ENCODE measurements around the gene ADA.

DNA sequence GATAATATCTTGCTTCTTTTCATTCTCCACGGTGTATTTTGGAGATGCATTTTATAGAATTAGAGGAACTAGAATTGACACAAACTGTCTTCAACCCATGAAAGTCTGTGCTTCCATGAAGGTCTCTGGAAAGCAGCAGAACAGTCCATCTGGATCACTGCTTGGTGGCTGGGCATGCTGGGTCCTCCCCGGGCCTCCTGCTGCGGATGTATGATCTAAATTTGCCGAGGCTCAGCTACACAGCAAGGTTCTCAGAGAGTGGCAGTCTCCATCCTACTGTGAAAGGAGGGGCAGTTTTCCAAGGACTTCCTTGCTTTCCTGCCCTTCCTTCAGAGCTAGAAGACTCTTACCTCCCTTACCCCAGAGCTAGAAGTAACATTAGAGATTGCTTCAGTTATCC lies 54.0 kb downstream of the ADA start:
- no peak for TF ChIP-seq POLR2A (IDR thresholded peaks at IDR 0.05)
- TF ChIP-seq, protein P1, sequence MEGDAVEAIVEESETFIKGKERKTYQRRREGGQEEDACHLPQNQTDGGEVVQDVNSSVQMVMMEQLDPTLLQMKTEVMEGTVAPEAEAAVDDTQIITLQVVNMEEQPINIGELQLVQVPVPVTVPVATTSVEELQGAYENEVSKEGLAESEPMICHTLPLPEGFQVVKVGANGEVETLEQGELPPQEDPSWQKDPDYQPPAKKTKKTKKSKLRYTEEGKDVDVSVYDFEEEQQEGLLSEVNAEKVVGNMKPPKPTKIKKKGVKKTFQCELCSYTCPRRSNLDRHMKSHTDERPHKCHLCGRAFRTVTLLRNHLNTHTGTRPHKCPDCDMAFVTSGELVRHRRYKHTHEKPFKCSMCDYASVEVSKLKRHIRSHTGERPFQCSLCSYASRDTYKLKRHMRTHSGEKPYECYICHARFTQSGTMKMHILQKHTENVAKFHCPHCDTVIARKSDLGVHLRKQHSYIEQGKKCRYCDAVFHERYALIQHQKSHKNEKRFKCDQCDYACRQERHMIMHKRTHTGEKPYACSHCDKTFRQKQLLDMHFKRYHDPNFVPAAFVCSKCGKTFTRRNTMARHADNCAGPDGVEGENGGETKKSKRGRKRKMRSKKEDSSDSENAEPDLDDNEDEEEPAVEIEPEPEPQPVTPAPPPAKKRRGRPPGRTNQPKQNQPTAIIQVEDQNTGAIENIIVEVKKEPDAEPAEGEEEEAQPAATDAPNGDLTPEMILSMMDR (IDR thresholded peaks at IDR 0.05), result no peak
